Esophagus muscularis mucosa (tissue), 2 donors: Measurements from ENCODE around the gene TRAPPC3.

Experiments used
- POLR2A ChIP-seq: fragments of 450-650 bp; IDR thresholded peaks from one replicate; pipeline ENCODE4 v1.6.1; 2017; ENCODE audit warnings: antibody characterized with exemption, moderate library complexity, mild to moderate bottlenecking, low read depth
- POLR2AphosphoS5 ChIP-seq, 2 donors: sonication (generic); formaldehyde crosslinking; IDR thresholded peaks; one replicate each; pipeline ENCODE4 v1.6.1; 2017; ENCODE audit warnings: antibody characterized with exemption in 2 of 2

DNA sequence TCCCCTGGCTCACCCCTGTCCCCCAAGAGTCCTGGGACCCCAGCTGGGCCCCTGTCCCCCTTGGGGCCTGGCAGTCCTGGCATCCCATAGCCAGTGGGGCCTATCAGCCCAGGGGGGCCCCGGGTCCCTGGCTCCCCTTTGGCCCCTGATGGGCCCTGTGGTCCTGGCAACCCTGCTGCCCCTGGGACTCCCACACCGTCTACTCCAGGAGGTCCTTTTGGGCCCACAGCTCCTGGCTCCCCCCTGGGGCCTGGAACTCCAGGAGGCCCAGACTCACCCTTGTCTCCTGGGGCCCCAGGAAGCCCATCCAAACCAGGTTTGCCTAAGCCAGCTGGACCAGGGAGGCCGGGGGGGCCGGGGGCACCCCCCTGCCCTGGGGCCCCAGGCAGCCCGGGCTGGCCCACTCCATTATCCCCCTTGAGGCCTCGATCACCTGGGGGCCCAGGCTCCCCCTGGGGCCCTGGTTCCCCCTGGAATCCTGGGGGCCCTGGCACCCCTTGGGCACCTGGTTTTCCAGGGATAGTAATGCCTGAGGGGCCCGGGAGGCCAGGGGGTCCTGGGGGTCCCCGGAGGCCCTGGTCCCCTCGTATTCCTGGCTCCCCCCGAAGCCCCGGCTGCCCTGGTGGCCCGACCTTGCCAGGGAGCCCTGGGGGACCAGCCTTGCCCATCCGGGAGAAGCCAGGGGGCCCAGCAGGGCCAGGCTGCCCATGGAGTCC is 50.5 kb downstream of the TRAPPC3 start:
- no peak for TF ChIP-seq POLR2A
- no peak for TF ChIP-seq POLR2AphosphoS5 (IDR thresholded peaks at IDR 0.05)
